Activated T-helper 17 cell treated with anti-CD3 and anti-CD28 coated beads, Interleukin-2, amount 50 U/mL, for 72 hours (primary cell): ENCODE data around the gene CDK1. TPM values are rescaled to one million over a fixed set of nuclear protein-coding genes. Genes with fewer than 3 reads are reported as not detected.
A peak's percentile ranks its signal among the peaks of the same experiment; 100 is the strongest.

Experiments used
- ATAC-seq: fragments of 150-1000 bp; cut with Tn5 transposase; replicated peaks from 2 replicates; pipeline ENCODE4 v1.10.0; 2021; ENCODE audit warnings: mild to moderate bottlenecking, moderate library complexity
- H3K27ac Mint-ChIP-seq: one replicate; pipeline ENCODE4 v1.8.0; 2022; ENCODE audit warnings: mixed read lengths
- H3K27me3 Mint-ChIP-seq: one replicate; pipeline ENCODE4 v1.8.0; 2022; ENCODE audit warnings: mixed read lengths
- H3K36me3 Mint-ChIP-seq: one replicate; pipeline ENCODE4 v1.8.0; 2022; ENCODE audit warnings: low read depth, mild to moderate bottlenecking, mixed read lengths
- H3K4me1 Mint-ChIP-seq: one replicate; pipeline ENCODE4 v1.8.0; 2022; ENCODE audit warnings: mixed read lengths
- H3K4me3 Mint-ChIP-seq: one replicate; pipeline ENCODE4 v1.8.0; 2022; ENCODE audit warnings: mild to moderate bottlenecking, mixed read lengths
- H3K9me3 Mint-ChIP-seq: one replicate; pipeline ENCODE4 v1.8.0; 2022; ENCODE audit warnings: mixed read lengths
- total RNA-seq, 2 donors: library from RNA; stranded (reverse); gene quantifications; one replicate each; pipeline ENCODE4 v1.2.3, GENCODE V29; 2022

Gene CDK1
- total RNA-seq, 2 donors from 2014 or later = 104 to 110 TPM

- H3K27ac Mint-ChIP-seq = no peak overlapping the region
- H3K4me1 Mint-ChIP-seq = peaks cover 6% of the 10 kb centered on the region
- no peaks in the 10 kb centered on the region for H3K9me3 Mint-ChIP-seq
- no peaks in the 10 kb centered on the region for H3K36me3 Mint-ChIP-seq
- H3K4me3 Mint-ChIP-seq = no peak overlapping the region
- ATAC-seq = no peak
- H3K27me3 Mint-ChIP-seq = peaks cover 7% of the 10 kb centered on the region
Observed at GRCh38 chr10:60753817-60754216, 24.5 kb upstream of the CDK1 start.

DNA sequence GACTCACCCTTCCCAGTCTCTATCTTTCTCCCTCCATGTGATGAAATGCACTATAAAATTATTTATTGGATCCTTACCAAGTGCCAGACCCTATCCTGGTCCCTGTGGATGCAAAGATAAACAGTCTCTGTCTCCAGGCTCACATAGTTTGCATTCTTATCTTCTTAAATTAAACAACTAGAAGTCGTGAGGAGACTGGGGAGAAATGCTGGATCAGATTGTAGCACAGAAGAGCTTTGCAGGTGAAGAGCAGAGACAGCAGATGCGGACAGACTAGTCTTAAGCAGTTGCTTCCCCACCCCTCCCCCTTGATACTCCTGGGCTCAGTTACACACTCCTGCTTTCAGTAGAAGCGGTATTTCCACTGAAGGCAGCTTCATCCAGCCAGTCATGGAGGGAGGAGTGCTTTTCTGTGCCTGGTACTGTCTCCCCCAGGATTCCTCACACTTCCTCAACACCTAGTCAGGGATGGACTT is 20.8 kb upstream of the CDK1 start:
- ATAC-seq = no peak
- Mint-ChIP-seq H3K4me3 (no peak overlapping the region), H3K27ac (no peak overlapping the region), H3K36me3 (no peaks in the 10 kb centered on the region), H3K4me1 (no peaks in the 10 kb centered on the region), H3K27me3 (peaks cover 7% of the 10 kb centered on the region), H3K9me3 (no peaks in the 10 kb centered on the region)

DNA sequence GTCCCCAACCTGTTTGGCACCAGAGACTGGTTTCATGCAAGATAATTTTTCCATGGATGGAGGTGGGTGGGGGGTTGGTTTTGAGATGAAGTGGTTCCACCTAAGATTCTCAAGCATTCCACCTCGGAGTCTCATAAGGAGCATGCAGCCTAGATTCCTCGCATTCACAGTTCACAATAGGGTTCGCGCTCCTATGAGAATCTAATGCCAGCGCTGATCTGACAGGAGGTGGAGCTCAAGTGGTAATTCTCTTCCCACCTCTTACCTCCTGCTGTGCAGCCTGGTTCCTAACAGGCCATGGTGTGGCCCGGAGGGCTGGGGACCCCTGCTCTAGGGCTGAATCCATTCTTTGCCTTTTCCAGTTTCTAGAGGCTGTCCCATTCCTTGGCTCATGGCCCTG is 19.1 kb upstream of the CDK1 start:
- Mint-ChIP-seq H3K4me3 (no peak overlapping the region), H3K4me1 (no peaks in the 10 kb centered on the region), H3K9me3 (no peaks in the 10 kb centered on the region), H3K27me3 (peaks cover 7% of the 10 kb centered on the region), H3K36me3 (no peaks in the 10 kb centered on the region), H3K27ac (no peak overlapping the region)
- no peak for ATAC-seq

- Mint-ChIP-seq H3K4me3 (no peak overlapping the region), H3K36me3 (no peaks in the 10 kb centered on the region), H3K27ac (no peak overlapping the region), H3K4me1 (no peaks in the 10 kb centered on the region), H3K27me3 (peaks cover 5% of the 10 kb centered on the region), H3K9me3 (no peaks in the 10 kb centered on the region)
- no peak for ATAC-seq
Observed at GRCh38 chr10:60760711-60761210, 17.5 kb upstream of the CDK1 start.

GRCh38 chr10:60762554-60762953 is 15.7 kb upstream of the CDK1 start:
- Mint-ChIP-seq H3K27ac (no peak overlapping the region), H3K4me1 (no peaks in the 10 kb centered on the region), H3K27me3 (no peaks in the 10 kb centered on the region), H3K36me3 (no peaks in the 10 kb centered on the region), H3K4me3 (no peak overlapping the region), H3K9me3 (no peaks in the 10 kb centered on the region)
- ATAC-seq = no peak

- Mint-ChIP-seq H3K36me3 (no peaks in the 10 kb centered on the region), H3K4me3 (no peak overlapping the region), H3K4me1 (no peaks in the 10 kb centered on the region), H3K27ac (no peak overlapping the region), H3K9me3 (no peaks in the 10 kb centered on the region), H3K27me3 (no peaks in the 10 kb centered on the region)
- ATAC-seq = no peak
Observed at GRCh38 chr10:60767424-60767823, 10.9 kb upstream of the CDK1 start.

DNA sequence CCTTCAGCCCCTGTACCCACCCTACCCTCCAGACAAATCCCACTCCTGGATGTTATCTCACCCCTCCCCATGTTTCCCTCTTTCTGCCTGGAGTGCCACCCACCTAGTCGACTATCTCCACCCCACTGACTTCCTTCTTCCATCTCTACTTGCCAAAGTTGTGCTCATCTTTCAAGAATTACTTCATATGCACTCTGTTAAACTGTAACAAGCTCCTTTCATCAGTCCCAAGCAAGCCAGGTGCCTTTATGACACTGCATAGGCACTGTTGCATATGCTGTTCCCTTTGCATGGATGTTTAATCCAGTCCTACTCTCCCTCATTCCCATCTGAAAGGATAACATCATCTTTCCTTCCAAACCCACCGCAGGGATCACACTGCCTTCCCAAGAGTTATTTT is 8.9 kb upstream of the CDK1 start:
- Mint-ChIP-seq H3K36me3 (no peaks in the 10 kb centered on the region), H3K27ac (no peak overlapping the region), H3K4me1 (no peaks in the 10 kb centered on the region), H3K9me3 (no peaks in the 10 kb centered on the region), H3K27me3 (no peaks in the 10 kb centered on the region), H3K4me3 (no peak overlapping the region)
- ATAC-seq = no peak

- Mint-ChIP-seq H3K27me3 (peaks cover 3% of the 10 kb centered on the region), H3K4me3 (peak overlapping the region; percentile 96), H3K9me3 (no peaks in the 10 kb centered on the region), H3K4me1 (peaks cover 6% of the 10 kb centered on the region), H3K36me3 (peaks cover 36% of the 10 kb centered on the region), H3K27ac (peak overlapping the region; percentile 96)
- peak; percentile 1 for ATAC-seq
Observed at GRCh38 chr10:60777696-60778213, 523 bp upstream of the CDK1 start.

DNA sequence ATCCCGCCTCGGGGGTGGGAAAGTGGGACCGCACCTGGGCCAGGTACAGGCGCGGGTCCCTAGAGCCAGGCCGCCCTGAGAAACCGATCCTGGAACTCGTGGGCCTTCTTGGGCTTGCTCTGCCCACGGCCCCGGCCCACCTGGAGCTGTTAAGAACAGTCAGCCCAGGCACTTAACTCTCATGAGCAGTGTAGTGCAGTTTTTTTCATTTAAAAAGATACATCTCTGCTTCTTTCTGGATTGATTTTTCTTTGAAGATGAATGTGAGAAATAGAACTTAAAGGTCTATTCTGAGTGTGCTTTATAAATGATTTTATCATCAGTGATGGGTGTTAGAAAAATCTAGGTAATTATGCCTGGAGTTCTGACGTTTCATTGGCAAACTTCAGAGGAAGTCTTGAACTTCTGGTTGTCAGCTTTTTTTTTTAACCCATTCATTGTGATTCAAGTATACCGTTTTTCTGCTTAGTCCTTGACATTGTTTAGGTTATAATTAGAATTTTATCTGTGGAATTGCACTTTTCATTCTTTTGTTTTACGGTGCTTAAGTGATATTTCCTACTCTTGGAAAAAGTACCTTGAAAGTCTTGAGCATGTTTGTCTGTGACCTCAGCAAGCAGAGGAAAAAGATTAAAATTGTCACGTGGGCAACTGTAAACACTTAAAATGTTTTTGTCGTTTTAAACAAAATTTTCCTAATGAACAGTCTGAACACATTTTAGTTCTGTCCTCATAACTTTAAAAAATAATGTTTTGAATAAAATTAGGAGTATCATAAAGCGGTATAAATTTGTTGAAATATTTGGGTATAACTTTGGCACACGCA is 906 bp downstream of the CDK1 start:
- Mint-ChIP-seq H3K4me1 (peaks cover 6% of the 10 kb centered on the region), H3K27me3 (peaks cover 3% of the 10 kb centered on the region), H3K9me3 (no peaks in the 10 kb centered on the region), H3K27ac (peak overlapping the region; percentile 56), H3K4me3 (peak overlapping the region; percentile 96), H3K36me3 (peaks cover 50% of the 10 kb centered on the region)
- ATAC-seq = no peak

- Mint-ChIP-seq H3K36me3 (peaks cover 75% of the 10 kb centered on the region), H3K4me3 (peak overlapping the region; percentile 55), H3K4me1 (peaks cover 6% of the 10 kb centered on the region), H3K9me3 (no peaks in the 10 kb centered on the region), H3K27ac (no peak overlapping the region), H3K27me3 (no peaks in the 10 kb centered on the region)
- no peak for ATAC-seq
Observed at GRCh38 chr10:60781661-60782060, 3.4 kb downstream of the CDK1 start.

GRCh38 chr10:60784641-60785040 is 6.4 kb downstream of the CDK1 start:
- no peak overlapping the region for H3K4me3 Mint-ChIP-seq

DNA sequence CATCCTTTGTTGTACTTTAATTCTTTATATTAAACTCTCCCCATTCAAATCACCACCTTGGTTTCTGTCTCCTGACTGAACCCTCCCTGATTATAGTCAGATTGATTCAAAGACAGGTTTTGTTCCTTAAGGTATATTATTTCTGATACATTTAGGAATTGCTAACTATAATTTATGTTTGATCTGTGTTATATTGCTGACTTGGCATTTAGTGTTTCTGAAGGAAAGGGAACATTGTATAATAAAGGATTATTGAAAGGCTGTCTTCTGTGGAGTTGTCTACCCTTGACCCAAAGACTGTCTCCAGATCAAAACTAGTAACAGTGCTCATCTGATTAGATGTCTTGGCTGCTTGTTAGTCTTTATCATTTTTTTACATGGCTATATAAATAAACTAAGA is 10.3 kb downstream of the CDK1 start:
- no peak overlapping the region for H3K27ac Mint-ChIP-seq
- H3K4me3 Mint-ChIP-seq = no peak overlapping the region
- H3K36me3 Mint-ChIP-seq = peaks cover 99% of the 10 kb centered on the region
- H3K27me3 Mint-ChIP-seq = no peaks in the 10 kb centered on the region
- H3K4me1 Mint-ChIP-seq = peaks cover 21% of the 10 kb centered on the region
- no peaks in the 10 kb centered on the region for H3K9me3 Mint-ChIP-seq
- no peak for ATAC-seq

More at GRCh38 chr10:60784641-60785040, 6.4 kb downstream of the CDK1 start:
- no peaks in the 10 kb centered on the region for H3K27me3 Mint-ChIP-seq
- no peak overlapping the region for H3K27ac Mint-ChIP-seq
- no peak for ATAC-seq
- H3K9me3 Mint-ChIP-seq = no peaks in the 10 kb centered on the region
- peaks cover 87% of the 10 kb centered on the region for H3K36me3 Mint-ChIP-seq
- peaks cover 19% of the 10 kb centered on the region for H3K4me1 Mint-ChIP-seq

DNA sequence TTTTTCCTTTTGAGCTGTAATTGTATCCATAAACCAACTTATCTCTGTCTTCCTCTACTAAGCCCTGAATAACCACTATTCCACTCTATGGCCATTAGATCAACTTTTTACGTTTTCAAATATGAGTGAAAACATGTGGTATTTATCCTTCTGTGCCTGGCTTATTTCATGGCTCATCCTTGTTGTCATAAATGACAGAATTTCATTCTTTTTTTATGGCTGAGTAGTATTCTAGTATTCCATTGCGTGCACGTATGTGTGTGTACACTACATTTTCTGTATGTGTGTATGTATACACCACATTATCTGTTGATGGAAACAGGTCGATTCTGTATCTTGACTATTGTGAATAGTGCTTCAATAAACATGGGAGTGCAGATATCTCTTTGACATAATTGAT is 11.1 kb downstream of the CDK1 start:
- H3K27ac Mint-ChIP-seq = no peak overlapping the region
- peaks cover 96% of the 10 kb centered on the region for H3K36me3 Mint-ChIP-seq
- H3K4me3 Mint-ChIP-seq = no peak overlapping the region
- ATAC-seq = no peak
- H3K9me3 Mint-ChIP-seq = no peaks in the 10 kb centered on the region
- H3K27me3 Mint-ChIP-seq = no peaks in the 10 kb centered on the region
- H3K4me1 Mint-ChIP-seq = peaks cover 21% of the 10 kb centered on the region

- no peaks in the 10 kb centered on the region for H3K9me3 Mint-ChIP-seq
- H3K27ac Mint-ChIP-seq = no peak overlapping the region
- H3K36me3 Mint-ChIP-seq = peaks cover 62% of the 10 kb centered on the region
- peaks cover 18% of the 10 kb centered on the region for H3K4me1 Mint-ChIP-seq
- no peak for ATAC-seq
- no peaks in the 10 kb centered on the region for H3K27me3 Mint-ChIP-seq
- no peak overlapping the region for H3K4me3 Mint-ChIP-seq
Observed at GRCh38 chr10:60794953-60795352, 16.7 kb downstream of the CDK1 start.
